K562 (cell line): ENCODE measurements around the gene GEMIN5. TPM values are rescaled to one million over a fixed set of nuclear protein-coding genes. Genes with fewer than 3 reads are reported as not detected.

Experiments
- ATAC-seq: fragments of 200-7000 bp; cut with Tn5 transposase; 3 replicates; pipeline ENCODE4 v1.9.1; 2020; ENCODE audit warnings: moderate library complexity
- BruUV-seq: library from RNA; stranded (reverse); fragments of 400-500 nt; replicated peaks from 2 replicates; lab custom pipeline; 2021; lab: Mats Ljungman, UMichigan
- CTCF ChIA-PET: fragments of 300-600 bp; formaldehyde crosslinking; extraction: SDS; loops from one replicate; lab custom pipeline; 2021; ENCODE audit warnings: low intra/inter-chr PET ratio; lab: Yijun Ruan, JAX
- POLR2A ChIA-PET: fragments of 300-600, 350-650 bp; sonication (Branson Sonifier 250); formaldehyde crosslinking; extraction: SDS; loops from one replicate; lab custom pipeline; 2021; ENCODE audit warnings: antibody characterized with exemption, inconsistent platforms; lab: Yijun Ruan, JAX
- DNase-seq, 4 experiments: peaks; one replicate each; pipeline versions ENCODE4 v3.0.0 to v3.0.0-alpha.2; 2011 to 2018; ENCODE audit warnings: low spot score in 3 of 4, mixed read lengths in 3 of 4; ENCODE audit errors: extremely low read depth in 1 of 4
- FAIRE-seq: peaks from 2 replicates; lab custom pipeline; 2011; peaks lifted over from hg19 to GRCh38; lab: Jason Lieb, UNC
- H2AFZ ChIP-seq: 2 replicates; pipeline ENCODE4 v1.6.0; 2011; ENCODE audit warnings: low read depth, low read length, control low read depth, inconsistent platforms
- H3K27ac ChIP-seq: fragments of 200-600 bp; 3 replicates; pipeline ENCODE4 v1.8.0; 2011; ENCODE audit warnings: low read depth, mild to moderate bottlenecking, control low read depth, inconsistent platforms, low read length, moderate library complexity, mixed read lengths; ENCODE audit errors: extremely low read depth
- H3K27me3 ChIP-seq, 2 experiments: fragments of 300-600 bp in 1 of 2; 2 replicates in 1 of 2; 3 replicates in 1 of 2; pipeline versions ENCODE4 v1.6.0 to v1.8.0; 2011; ENCODE audit warnings: inconsistent platforms in 2 of 2, low read length in 2 of 2, mild to moderate bottlenecking in 1 of 2, mixed read lengths in 1 of 2, moderate library complexity in 1 of 2; ENCODE audit not compliant: control insufficient read depth in 2 of 2, insufficient read depth in 2 of 2
- H3K36me3 ChIP-seq: fragments of 300-600 bp; 3 replicates; pipeline ENCODE4 v1.8.0; 2011; ENCODE audit warnings: mild to moderate bottlenecking, low read length, inconsistent platforms; ENCODE audit not compliant: control insufficient read depth, insufficient read depth
- H3K4me1 ChIP-seq, 2 experiments: fragments of 200-600 bp in 1 of 2; replicated peaks in 1 of 2; 2 replicates in 1 of 2; 3 replicates in 1 of 2; pipeline versions ENCODE4 v1.5.1 to v1.8.0; 2011; ENCODE audit warnings: inconsistent platforms in 2 of 2, low read length in 2 of 2, mild to moderate bottlenecking in 1 of 2, mixed read lengths in 1 of 2, moderate library complexity in 1 of 2; ENCODE audit not compliant: control insufficient read depth in 2 of 2, insufficient read depth in 2 of 2
- H3K4me2 ChIP-seq: 2 replicates; pipeline ENCODE4 v1.6.1; 2011; ENCODE audit warnings: low read length, control low read depth, inconsistent platforms, mixed read lengths; ENCODE audit not compliant: insufficient read depth
- H3K4me3 ChIP-seq: fragments of 200-600 bp; sonication (generic), shearing (Covaris generic); 2 replicates; pipeline ENCODE4 v1.5.1; 2016; ENCODE audit warnings: control low read depth, inconsistent platforms
- H3K79me2 ChIP-seq: fragments of 200-600 bp; 3 replicates; pipeline ENCODE4 v1.8.0; 2011; ENCODE audit warnings: low read length, inconsistent platforms; ENCODE audit not compliant: control insufficient read depth, insufficient read depth
- H3K9ac ChIP-seq, 2 experiments: 2 replicates each; pipeline versions ENCODE4 v1.6.0 to v1.6.1; 2011; ENCODE audit warnings: low read depth in 2 of 2, low read length in 2 of 2, control low read depth in 1 of 2, inconsistent platforms in 1 of 2, mild to moderate bottlenecking in 1 of 2, mixed read lengths in 1 of 2; ENCODE audit not compliant: insufficient read depth in 1 of 2
- H3K9me1 ChIP-seq: one replicate; pipeline ENCODE4 v1.6.0; 2011; ENCODE audit warnings: inconsistent platforms, mild to moderate bottlenecking, low read length, moderate library complexity; ENCODE audit not compliant: control insufficient read depth, insufficient read depth
- H3K9me3 ChIP-seq: replicated peaks from 2 replicates; pipeline ENCODE4 v1.5.1; 2011; ENCODE audit warnings: low read depth, low read length, inconsistent platforms; ENCODE audit not compliant: control insufficient read depth, insufficient read depth
- H4K20me1 ChIP-seq: replicated peaks from 2 replicates; pipeline ENCODE4 v1.6.1; 2011; ENCODE audit warnings: low read length, inconsistent platforms, mixed read lengths; ENCODE audit not compliant: control insufficient read depth, insufficient read depth
- CBFA2T3 ChIP-seq: fragments of 450-650 bp; IDR thresholded peaks from 2 replicates; pipeline ENCODE4 v1.6.1; 2017
- DPF2 ChIP-seq: fragments of 450-650 bp; IDR thresholded peaks from 2 replicates; pipeline ENCODE4 v1.6.1; 2016
- FUS ChIP-seq: fragments of 200-400 bp; formaldehyde crosslinking; optimal IDR thresholded peaks from 2 replicates; pipeline ENCODE3; 2017; ENCODE audit warnings: low read depth, low read length
- HDAC2 ChIP-seq: fragments of 450-650 bp; IDR thresholded peaks from 2 replicates; pipeline ENCODE4 v1.6.1; 2016; ENCODE audit warnings: mild to moderate bottlenecking
- HLTF ChIP-seq: fragments of 450-650 bp; IDR thresholded peaks from 2 replicates; pipeline ENCODE4 v1.6.1; 2016
- KLF1 ChIP-seq: fragments of 450-650 bp; IDR thresholded peaks from 2 replicates; pipeline ENCODE4 v1.6.1; 2016; ENCODE audit warnings: missing genetic modification characterization, missing compliant biosample characterization
- MEIS2 ChIP-seq: fragments of 450-650 bp; IDR thresholded peaks from 2 replicates; pipeline ENCODE4 v1.6.1; 2014; ENCODE audit warnings: mild to moderate bottlenecking; ENCODE audit not compliant: partially characterized antibody
- PML ChIP-seq: IDR thresholded peaks from 2 replicates; pipeline ENCODE4 v1.6.1; 2012; ENCODE audit warnings: low read length, inconsistent platforms
- RCOR1 ChIP-seq, 2 experiments: IDR thresholded peaks; 2 replicates each; pipeline ENCODE4 v1.6.1; 2012; ENCODE audit warnings: low read depth in 2 of 2, low read length in 2 of 2, borderline replicate concordance in 1 of 2, improper control_type of control experiment in 1 of 2
- SMARCA4 ChIP-seq: fragments of 450-650 bp; IDR thresholded peaks from 2 replicates; pipeline ENCODE4 v1.6.1; 2016
- SOX6 ChIP-seq: fragments of 450-650 bp; IDR thresholded peaks from 2 replicates; pipeline ENCODE4 v1.6.1; 2014; ENCODE audit warnings: mild to moderate bottlenecking
- TAL1 ChIP-seq: fragments of 450-650 bp; IDR thresholded peaks from 2 replicates; pipeline ENCODE4 v1.6.1; 2016; ENCODE audit warnings: mild to moderate bottlenecking
- TCF3 ChIP-seq: sonication (generic); formaldehyde crosslinking; IDR thresholded peaks from 2 replicates; pipeline ENCODE4 v1.4.0; 2020; ENCODE audit warnings: mild to moderate bottlenecking, missing genetic modification reagents
- TEAD4 ChIP-seq, 2 experiments: sonication (generic) in 1 of 2; formaldehyde crosslinking in 1 of 2; IDR thresholded peaks; 2 replicates each; pipeline versions ENCODE4 v1.6.1 to v1.8.0; 2012 to 2022; ENCODE audit warnings: borderline replicate concordance in 1 of 2, inconsistent platforms in 1 of 2, low read length in 1 of 2, mild to moderate bottlenecking in 1 of 2, missing genetic modification reagents in 1 of 2
- TFAM ChIP-seq: fragments of 250-450 bp; sonication (Bioruptor Pico); conservative IDR thresholded peaks from 2 replicates; pipeline ENCODE4 v1.5.0; 2021; ENCODE audit warnings: mild to moderate bottlenecking, moderate library complexity
- TRIM24 ChIP-seq, 2 experiments: fragments of 450-650 bp; IDR thresholded peaks; 2 replicates each; pipeline ENCODE4 v1.6.1; 2016
- ZNF197 ChIP-seq: fragments of 200-800 bp; sonication (Bioruptor generic); IDR thresholded peaks from 2 replicates; pipeline ENCODE4 v1.6.1; 2016; ENCODE audit warnings: low read depth, missing genetic modification characterization, missing compliant biosample characterization
- ZNF551 ChIP-seq: fragments of 250-450 bp; sonication (Bioruptor Pico); IDR thresholded peaks from 2 replicates; pipeline ENCODE4 v1.5.0; 2021; ENCODE audit warnings: mild to moderate bottlenecking, moderate library complexity
- ZNF589 ChIP-seq: fragments of 200-800 bp; sonication (Bioruptor generic); IDR thresholded peaks from 2 replicates; pipeline ENCODE4 v1.6.1; 2016; ENCODE audit warnings: low read depth, missing genetic modification characterization, missing compliant biosample characterization
- WGBS: fragments of 100-300 bp; shearing (Covaris generic); methylation state at CpG from one replicate; pipeline ENCODE4 v1.1.6; 2016; ENCODE audit warnings: low coverage, mixed read lengths; ENCODE audit not compliant: insufficient coverage; ENCODE audit errors: missing lambda C conversion rate; 5-methylcytosine and 5-hydroxymethylcytosine counted together
- in situ Hi-C: fragments of 300-500 bp; cut with MboI; formaldehyde crosslinking; loops from 4 replicates; pipeline ENCODE4 v1.15.0; 2018; ENCODE audit warnings: inconsistent platforms, mixed read lengths
- intact Hi-C: fragments of 100-400 bp; cut with micrococcal nuclease; formaldehyde crosslinking; loops from 2 replicates; pipeline ENCODE4 v1.14.2; 2022
- polyA plus RNA-seq, 8 experiments: library from polyadenylated mRNA; depleted of rRNA in 4 of 8; stranded (reverse) in 5 of 8; unstranded in 3 of 8; fragments of >200 nt; fragmentation: Nextera tagmentation in 2 of 8; fragmentation: Illumina TruSeq in 1 of 8; extraction: Ambion mirVana in 2 of 8; extraction: Trizol in 1 of 8; gene quantifications; 2 replicates each; pipeline versions ENCODE4 v1.2.1 to v1.2.3, GENCODE V29; 2011 to 2014; ENCODE audit warnings: inconsistent platforms in 1 of 8, missing spikeins in 1 of 8
- total RNA-seq, 7 experiments: library from RNA; depleted of rRNA in 6 of 7; stranded (reverse); fragments of >200 nt in 6 of 7; fragmentation: Illumina TruSeq in 2 of 7; extraction: Trizol in 2 of 7; gene quantifications; 2 replicates each; pipeline versions ENCODE4 v1.2.1 to v1.2.3, GENCODE V29; 2011 to 2021; ENCODE audit warnings: low replicate concordance in 1 of 7
- TF ChIP-seq, protein P1 (sequence below): fragments of 450-650 bp; IDR thresholded peaks from 2 replicates; pipeline ENCODE4 v1.6.1; 2016

The GEMIN5 gene
- total and polyA plus RNA-seq, 9 of the 15 experiments (the other 6 are each of a cell fraction or from before 2014, with no cell fraction given): 10.3 to 48.2 (median 34.7) TPM

DNA sequence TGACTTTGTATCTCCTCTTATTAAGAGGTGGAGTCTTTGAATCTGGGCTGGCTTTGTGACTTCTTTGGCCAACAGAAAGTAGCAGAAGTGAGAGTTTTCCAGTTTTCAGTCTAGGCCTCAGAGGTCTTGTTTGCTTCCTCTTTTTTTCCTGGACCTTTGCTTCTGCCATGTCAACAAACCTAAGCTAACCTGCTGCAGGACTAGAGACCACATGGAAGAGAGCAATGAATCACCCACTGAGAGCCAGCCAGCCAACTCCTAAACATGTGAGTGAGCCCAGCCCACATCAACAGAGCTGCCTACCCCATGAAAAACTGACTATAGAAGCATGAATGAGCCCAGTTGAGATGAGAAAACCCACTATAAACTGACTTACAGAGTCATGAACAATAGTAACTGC lies 32.7 kb upstream of the GEMIN5 start:
- intact Hi-C loops: loop anchor here (5.0 kb wide), 1 partner anchor 167 kb away; no protein-coding TSS in a partner anchor
- Histone ChIP-seq H3K4me2 (no peak overlapping the region), H3K9me1 (peaks cover 3% of the 10 kb centered on the region), H3K27ac (no peak overlapping the region), H3K79me2 (no peaks in the 10 kb centered on the region), H3K9ac (no peak overlapping the region), H3K9me3 (no peaks in the 10 kb centered on the region), H3K27me3 (no peaks in the 10 kb centered on the region), H3K4me1 (peaks cover 0 to 7% of the 10 kb centered on the region in 2 experiments; a peak in 3 of 5 replicates), H4K20me1 (no peaks in the 10 kb centered on the region), H3K4me3 (no peak overlapping the region), H3K36me3 (peaks cover 32% of the 10 kb centered on the region; the same call in 2 of the 3 replicates), H2AFZ (no peak overlapping the region)
- in situ Hi-C loops: no loop called here
- no peak for ATAC-seq
- no TSS peak for BruUV-seq
- ChIA-PET POLR2A (no interaction called here), CTCF (no interaction called here)
- no peak for FAIRE-seq
- TF ChIP-seq HLTF: no peak
- TF ChIP-seq ZNF197 (CRISPR knock-in tag): no peak
- TF ChIP-seq MEIS2: peak; percentile 37
- DNase-seq: no peak

DNA sequence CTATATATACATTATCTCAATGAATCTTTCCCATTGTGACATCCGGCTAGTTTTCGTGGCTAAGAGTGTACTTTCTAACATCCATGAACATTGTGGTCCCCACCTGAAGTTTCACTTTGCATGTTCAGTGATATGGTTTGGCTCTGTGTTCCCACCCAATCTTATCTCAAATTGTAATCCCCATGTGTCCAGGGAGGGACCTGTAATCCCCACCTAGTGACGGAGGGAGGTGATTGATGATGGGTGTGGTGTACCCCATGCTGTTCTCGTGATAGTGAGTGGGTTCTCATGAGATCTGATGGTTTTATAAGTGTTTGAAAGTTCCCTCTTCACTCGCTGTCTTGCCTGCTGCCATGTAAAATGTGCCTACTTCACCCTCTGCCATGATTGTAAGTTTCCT lies 30.9 kb upstream of the GEMIN5 start:
- Histone ChIP-seq H3K27ac (no peak overlapping the region), H3K4me1 (peaks cover 0 to 7% of the 10 kb centered on the region in 2 experiments; a peak in 3 of 5 replicates), H3K9me3 (no peaks in the 10 kb centered on the region), H4K20me1 (no peaks in the 10 kb centered on the region), H3K27me3 (no peaks in the 10 kb centered on the region), H3K9me1 (peaks cover 3% of the 10 kb centered on the region), H3K9ac (no peak overlapping the region), H3K36me3 (peaks cover 46% of the 10 kb centered on the region), H2AFZ (no peak overlapping the region), H3K4me3 (no peak overlapping the region), H3K79me2 (no peaks in the 10 kb centered on the region), H3K4me2 (peak overlapping the region; percentile 57)
- in situ Hi-C loops: no loop called here
- ChIA-PET CTCF (no interaction called here), POLR2A (interaction anchor here (1.3 kb wide), 1 partner anchor 16 kb away, joined by 3 read pairs; no protein-coding TSS in a partner anchor)
- WGBS: 19% methylated on average over 5 of the region's 5 CpGs
- intact Hi-C loops: no loop called here
- no TSS peak for BruUV-seq
- DNase-seq (peak; percentile 31 to 66 (median 38)), ATAC-seq (peak; percentile 74), FAIRE-seq (peak; percentile 83)
- TF ChIP-seq SMARCA4 (peak; percentile 36; the same call in 1 of the 2 replicates), HDAC2 (0 out of 2 replicates have a peak, but pooled peaks have one; percentile 20), KLF1 (peak; percentile 79), TRIM24 (IDR thresholded peaks at IDR 0.05) (peak in 1 of 2 experiments; percentile 19; a peak in 1 of 4 replicates), RCOR1 (IDR thresholded peaks at IDR 0.05; ENCODE audit: borderline replicate concordance in 1 of 2, low read depth in 2 of 2, low read length in 2 of 2) (peak in 1 of 2 experiments; percentile 48; a peak in 2 of 4 replicates), ZNF589 (CRISPR knock-in tag) (no peak), PML (no peak), FUS (no peak), CBFA2T3 (peak; percentile 70), DPF2 (peak; percentile 70), TCF3 (peak; percentile 51), TFAM (CRISPR knock-in tag) (no peak), SOX6 (0 out of 2 replicates have a peak, but pooled peaks have one; percentile 20), TEAD4 (IDR thresholded peaks at IDR 0.05; ENCODE audit: low read length) (no peak), TEAD4 (CRISPR knock-in tag; IDR thresholded peaks at IDR 0.05; ENCODE audit: borderline replicate concordance) (no peak), ZNF551 (CRISPR knock-in tag) (no peak), TAL1 (peak; percentile 56)
- TF ChIP-seq, protein P1, sequence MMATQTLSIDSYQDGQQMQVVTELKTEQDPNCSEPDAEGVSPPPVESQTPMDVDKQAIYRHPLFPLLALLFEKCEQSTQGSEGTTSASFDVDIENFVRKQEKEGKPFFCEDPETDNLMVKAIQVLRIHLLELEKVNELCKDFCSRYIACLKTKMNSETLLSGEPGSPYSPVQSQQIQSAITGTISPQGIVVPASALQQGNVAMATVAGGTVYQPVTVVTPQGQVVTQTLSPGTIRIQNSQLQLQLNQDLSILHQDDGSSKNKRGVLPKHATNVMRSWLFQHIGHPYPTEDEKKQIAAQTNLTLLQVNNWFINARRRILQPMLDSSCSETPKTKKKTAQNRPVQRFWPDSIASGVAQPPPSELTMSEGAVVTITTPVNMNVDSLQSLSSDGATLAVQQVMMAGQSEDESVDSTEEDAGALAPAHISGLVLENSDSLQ: peak; percentile 91
